NT2/D1 (cell line): Measurements from ENCODE around the gene DSCAML1.

Experiments
- YY1 ChIP-seq: IDR thresholded peaks from 2 replicates; pipeline ENCODE4 v1.6.1; 2011; ENCODE audit not compliant: insufficient read length, insufficient read depth
- ZNF274 ChIP-seq: IDR thresholded peaks from 2 replicates; pipeline ENCODE4 v1.6.1; 2011; ENCODE audit warnings: mild to moderate bottlenecking, low read depth, low read length

GRCh38 chr11:117830072-117830471 lies 33.1 kb upstream of the DSCAML1 start:
- no peak for TF ChIP-seq YY1
- TF ChIP-seq ZNF274, result no peak
